Limb (tissue), 2 donors: ENCODE data around the gene GRID1.
"Not testable (repeated sequence)": the region's sequence is repeated elsewhere in the genome, so short reads cannot be mapped to it uniquely, and the experiment has no call there.

ENCODE experiments used
- DNase-seq, 2 donors: peaks; one replicate each; pipeline ENCODE4 v3.0.0-alpha.2; 2016; ENCODE audit errors: extremely low spot score in 2 of 2

Gene GRID1

GRCh38 chr10:86193841-86194240, 172.8 kb downstream of the GRID1 start:
- no peak for DNase-seq

- no peak for DNase-seq
These were observed 173.9 kb downstream of the GRID1 start for GRCh38 chr10:86192691-86193090.

GRCh38 chr10:86192147-86192546, 174.4 kb downstream of the GRID1 start:
- no peak for DNase-seq

GRCh38 chr10:86191686-86192085, 174.9 kb downstream of the GRID1 start:
- no peak for DNase-seq

GRCh38 chr10:86191166-86191565, 175.4 kb downstream of the GRID1 start:
- DNase-seq: no peak

- no peak for DNase-seq
These were observed 176.3 kb downstream of the GRID1 start for GRCh38 chr10:86190291-86190690.

GRCh38 chr10:86189891-86190290, 176.7 kb downstream of the GRID1 start:
- DNase-seq: no peak

GRCh38 chr10:86188796-86189558, 177.6 kb downstream of the GRID1 start:
- DNase-seq: no peak

GRCh38 chr10:86188326-86188725, 178.3 kb downstream of the GRID1 start:
- DNase-seq: no peak

- DNase-seq: no peak
These were observed 178.9 kb downstream of the GRID1 start for GRCh38 chr10:86187499-86188239.

- no peak for DNase-seq
These were observed 180.0 kb downstream of the GRID1 start for GRCh38 chr10:86186633-86187032.

- no peak for DNase-seq
These were observed 184.0 kb downstream of the GRID1 start for GRCh38 chr10:86182595-86182994.

- no peak for DNase-seq
These were observed 184.4 kb downstream of the GRID1 start for GRCh38 chr10:86182150-86182549.

GRCh38 chr10:86180861-86181260, 185.7 kb downstream of the GRID1 start:
- DNase-seq: no peak

GRCh38 chr10:86179961-86180360, 186.6 kb downstream of the GRID1 start:
- DNase-seq: no peak

- DNase-seq: no peak
These were observed 187.5 kb downstream of the GRID1 start for GRCh38 chr10:86179153-86179524.

GRCh38 chr10:86178401-86179152, 188.0 kb downstream of the GRID1 start:
- no peak for DNase-seq

GRCh38 chr10:86177537-86178155, 188.9 kb downstream of the GRID1 start:
- no peak for DNase-seq

- DNase-seq: no peak
These were observed 189.6 kb downstream of the GRID1 start for GRCh38 chr10:86176850-86177536.

- not testable (repeated sequence) for DNase-seq
These were observed 191.1 kb downstream of the GRID1 start for GRCh38 chr10:86175476-86175875.

- DNase-seq: no peak
These were observed 194.3 kb downstream of the GRID1 start for GRCh38 chr10:86172301-86172700.
